ENCODE results near the gene PLCG1.

Gene PLCG1

GRCh38 chr20:41214666-41215065 is 77.3 kb downstream of the PLCG1 start:
- DNase-seq (ENCODE audit: low spot score), result no peak

- DNase-seq (ENCODE audit: low spot score), result no peak
Observed at GRCh38 chr20:41217422-41217821, 80.1 kb downstream of the PLCG1 start.

- no peak for DNase-seq (ENCODE audit: low spot score)
Observed at GRCh38 chr20:41218466-41218865, 81.1 kb downstream of the PLCG1 start.

GRCh38 chr20:41219824-41220223 is 82.5 kb downstream of the PLCG1 start:
- no peak for DNase-seq (ENCODE audit: low spot score)

- DNase-seq (ENCODE audit: low spot score), result no peak
Observed at GRCh38 chr20:41221614-41222218, 84.4 kb downstream of the PLCG1 start.

GRCh38 chr20:41222296-41222695 is 85.0 kb downstream of the PLCG1 start:
- DNase-seq (ENCODE audit: low spot score), result no peak

- DNase-seq (ENCODE audit: low spot score), result no peak
Observed at GRCh38 chr20:41222703-41223102, 85.4 kb downstream of the PLCG1 start.

GRCh38 chr20:41223112-41223511 is 85.8 kb downstream of the PLCG1 start:
- DNase-seq (ENCODE audit: low spot score), result no peak

- DNase-seq (ENCODE audit: low spot score), result no peak
Observed at GRCh38 chr20:41224281-41224680, 86.9 kb downstream of the PLCG1 start.

- no peak for DNase-seq (ENCODE audit: low spot score)
Observed at GRCh38 chr20:41225091-41225490, 87.7 kb downstream of the PLCG1 start.

GRCh38 chr20:41226426-41226825 is 89.1 kb downstream of the PLCG1 start:
- no peak for DNase-seq (ENCODE audit: low spot score)

Measured in LoVo (cell line).